Measurements from ENCODE around the gene ARL16.

Gene ARL16

GRCh38 chr17:81693509-81694210, 10.1 kb upstream of the ARL16 start:
- Histone ChIP-seq H3K4me3 (ENCODE audit: low read length) (no peak overlapping the region), H3K4me2 (ENCODE audit: low read length) (no peak overlapping the region), H3K4me1 (ENCODE audit: low read length) (no peaks in the 10 kb centered on the region), H3K36me3 (replicated peaks; ENCODE audit: low read depth, low read length) (peaks cover 31% of the 10 kb centered on the region), H2AFZ (ENCODE audit: low read depth, low read length) (no peak overlapping the region), H3K9ac (ENCODE audit: low read length) (no peak overlapping the region), H4K20me1 (ENCODE audit: insufficient read depth, low read length) (no peaks in the 10 kb centered on the region), H3K27me3 (ENCODE audit: low read depth, low read length) (no peaks in the 10 kb centered on the region), H3K27ac (ENCODE audit: low read length) (no peak overlapping the region), H3K9me3 (ENCODE audit: insufficient read depth, low read length) (no peaks in the 10 kb centered on the region), H3K79me2 (ENCODE audit: low read length) (peaks cover 5% of the 10 kb centered on the region)
- no peak for TF ChIP-seq CTCF (IDR thresholded peaks at IDR 0.05; ENCODE audit: low read depth, low read length)
- no peak for TF ChIP-seq EZH2phosphoT487 (IDR thresholded peaks at IDR 0.05; ENCODE audit: low read depth)

GRCh38 chr17:81691608-81692007, 8.0 kb upstream of the ARL16 start:
- no peak overlapping the region for H3K27ac ChIP-seq (ENCODE audit: low read length)
- H3K79me2 ChIP-seq (ENCODE audit: low read length) = peaks cover 3% of the 10 kb centered on the region; the same call in 1 of the 2 replicates
- no peaks in the 10 kb centered on the region for H4K20me1 ChIP-seq (ENCODE audit: insufficient read depth, low read length)
- H3K4me2 ChIP-seq (ENCODE audit: low read length) = no peak overlapping the region
- TF ChIP-seq CTCF (IDR thresholded peaks at IDR 0.05; ENCODE audit: low read depth, low read length) = no peak
- TF ChIP-seq EZH2phosphoT487 (IDR thresholded peaks at IDR 0.05; ENCODE audit: low read depth) = no peak
- peaks cover 15% of the 10 kb centered on the region for H3K36me3 ChIP-seq (replicated peaks; ENCODE audit: low read depth, low read length)
- no peaks in the 10 kb centered on the region for H3K4me1 ChIP-seq (ENCODE audit: low read length)
- no peaks in the 10 kb centered on the region for H3K27me3 ChIP-seq (ENCODE audit: low read depth, low read length)
- H2AFZ ChIP-seq (ENCODE audit: low read depth, low read length) = no peak overlapping the region
- H3K4me3 ChIP-seq (ENCODE audit: low read length) = no peak overlapping the region
- no peak overlapping the region for H3K9ac ChIP-seq (ENCODE audit: low read length)
- no peaks in the 10 kb centered on the region for H3K9me3 ChIP-seq (ENCODE audit: insufficient read depth, low read length)

GRCh38 chr17:81691196-81691595, 7.6 kb upstream of the ARL16 start:
- H3K4me1 ChIP-seq (ENCODE audit: low read length) = no peaks in the 10 kb centered on the region
- TF ChIP-seq EZH2phosphoT487 (IDR thresholded peaks at IDR 0.05; ENCODE audit: low read depth) (no peak), CTCF (IDR thresholded peaks at IDR 0.05; ENCODE audit: low read depth, low read length) (no peak)
- peaks cover 7% of the 10 kb centered on the region for H3K79me2 ChIP-seq (ENCODE audit: low read length)
- peaks cover 16% of the 10 kb centered on the region for H3K36me3 ChIP-seq (replicated peaks; ENCODE audit: low read depth, low read length)
- H2AFZ ChIP-seq (ENCODE audit: low read depth, low read length) = no peak overlapping the region
- no peak overlapping the region for H3K9ac ChIP-seq (ENCODE audit: low read length)
- no peaks in the 10 kb centered on the region for H4K20me1 ChIP-seq (ENCODE audit: insufficient read depth, low read length)
- H3K27ac ChIP-seq (ENCODE audit: low read length) = no peak overlapping the region
- H3K4me2 ChIP-seq (ENCODE audit: low read length) = no peak overlapping the region
- no peaks in the 10 kb centered on the region for H3K9me3 ChIP-seq (ENCODE audit: insufficient read depth, low read length)
- no peak overlapping the region for H3K4me3 ChIP-seq (ENCODE audit: low read length)
- no peaks in the 10 kb centered on the region for H3K27me3 ChIP-seq (ENCODE audit: low read depth, low read length)

GRCh38 chr17:81690549-81690948, 7.0 kb upstream of the ARL16 start:
- H3K9ac ChIP-seq (ENCODE audit: low read length) = no peak overlapping the region
- H3K9me3 ChIP-seq (ENCODE audit: insufficient read depth, low read length) = no peaks in the 10 kb centered on the region
- no peaks in the 10 kb centered on the region for H3K27me3 ChIP-seq (ENCODE audit: low read depth, low read length)
- peaks cover 17% of the 10 kb centered on the region for H3K36me3 ChIP-seq (replicated peaks; ENCODE audit: low read depth, low read length)
- H3K27ac ChIP-seq (ENCODE audit: low read length) = no peak overlapping the region
- peaks cover 14% of the 10 kb centered on the region for H3K79me2 ChIP-seq (ENCODE audit: low read length)
- H3K4me3 ChIP-seq (ENCODE audit: low read length) = no peak overlapping the region
- TF ChIP-seq EZH2phosphoT487 (IDR thresholded peaks at IDR 0.05; ENCODE audit: low read depth) = no peak
- no peak for TF ChIP-seq CTCF (IDR thresholded peaks at IDR 0.05; ENCODE audit: low read depth, low read length)
- H3K4me1 ChIP-seq (ENCODE audit: low read length) = peaks cover 2% of the 10 kb centered on the region; the same call in 1 of the 2 replicates
- no peak overlapping the region for H3K4me2 ChIP-seq (ENCODE audit: low read length)
- H2AFZ ChIP-seq (ENCODE audit: low read depth, low read length) = no peak overlapping the region
- H4K20me1 ChIP-seq (ENCODE audit: insufficient read depth, low read length) = 0 out of 2 replicates have a peak, but pooled peaks cover under 1% of the 10 kb centered on the region

All from OCI-LY3 (cell line).